Tibial nerve (tissue), 4 donors: ENCODE measurements around the gene ZBTB7C.

Experiments used
- CTCF ChIP-seq, 5 experiments: fragments of 200-600 bp in 3 of 5; fragments of 450-650 bp in 2 of 5; sonication (generic) in 3 of 5; IDR thresholded peaks; one replicate each; pipeline ENCODE4 v1.5.1; 2016 to 2019; ENCODE audit warnings: antibody characterized with exemption in 5 of 5, mild to moderate bottlenecking in 3 of 5, moderate library complexity in 2 of 5
- EP300 ChIP-seq, 2 donors: sonication (generic); formaldehyde crosslinking; IDR thresholded peaks; one replicate each; pipeline ENCODE4 v1.6.1; 2017; ENCODE audit warnings: antibody characterized with exemption in 2 of 2, mild to moderate bottlenecking in 1 of 2
- POLR2A ChIP-seq, 2 donors: fragments of 450-650 bp; IDR thresholded peaks; one replicate each; pipeline ENCODE4 v1.6.1; 2017; ENCODE audit warnings: antibody characterized with exemption in 2 of 2, mild to moderate bottlenecking in 2 of 2, moderate library complexity in 2 of 2

- no peak for TF ChIP-seq CTCF (IDR thresholded peaks at IDR 0.05)
- no peak for TF ChIP-seq POLR2A (IDR thresholded peaks at IDR 0.05)
- no peak for TF ChIP-seq EP300 (IDR thresholded peaks at IDR 0.05)
Measured at GRCh38 chr18:48393776-48394175, 15.4 kb downstream of the ZBTB7C start.
